ENCODE measurements around the gene PRR12. TPM values are rescaled to one million over a fixed set of nuclear protein-coding genes. Genes with fewer than 3 reads are reported as not detected.

The PRR12 gene
- total RNA-seq, 1 donor from 2014 or later = 8.9 TPM

DNA sequence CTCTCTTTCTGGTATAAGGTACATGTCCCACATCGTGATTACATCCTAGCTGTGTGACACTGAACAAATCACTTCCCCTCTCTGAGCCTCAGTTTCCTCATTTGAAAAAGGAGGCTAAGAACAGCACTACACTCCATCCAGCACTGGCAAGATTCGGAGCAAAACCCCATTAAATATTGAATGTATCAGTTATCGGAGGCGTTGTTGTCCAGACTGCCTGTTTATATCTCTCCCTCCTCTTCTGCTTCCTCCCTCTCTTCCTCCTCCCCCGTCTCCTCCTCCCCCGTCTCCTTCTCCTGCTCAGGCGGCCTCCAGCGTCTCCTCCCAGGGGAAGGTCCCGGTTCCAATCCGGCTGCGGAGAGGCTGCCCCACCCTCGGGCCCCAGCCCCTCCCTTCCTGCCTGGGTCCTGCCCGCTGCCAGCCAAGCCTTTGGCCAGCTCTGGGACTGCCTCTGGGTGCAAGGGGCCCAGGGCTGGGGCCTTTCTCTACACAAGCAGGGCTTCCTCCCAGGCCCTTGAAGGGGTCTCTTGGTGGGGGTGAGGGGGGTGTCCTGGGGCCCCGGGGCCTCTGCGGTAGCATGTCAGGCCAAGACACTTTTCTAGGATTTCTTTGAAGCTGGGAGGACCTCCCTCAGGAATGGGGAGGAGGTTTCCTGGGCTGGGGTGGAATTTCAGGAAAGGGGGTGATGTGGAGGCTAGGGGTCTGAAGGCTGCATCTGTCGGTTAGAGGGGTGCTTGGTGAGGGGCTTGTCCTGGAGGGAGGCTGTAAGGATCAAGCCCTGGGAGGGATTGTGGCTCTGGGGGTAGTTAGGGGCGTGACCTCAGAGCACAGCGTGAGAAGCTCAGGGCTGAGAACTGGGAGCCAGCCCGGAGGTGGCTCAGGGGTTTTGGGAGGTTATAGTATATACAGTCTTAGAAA, 47.1 kb downstream of the PRR12 start:
- Histone ChIP-seq H3K36me3 (ENCODE audit: control insufficient read depth, insufficient read depth, low read length) (no peaks in the 10 kb centered on the region), H3K27me3 (ENCODE audit: control insufficient read depth, insufficient read depth, low read length) (no peaks in the 10 kb centered on the region), H3K4me3 (ENCODE audit: low read depth, low read length) (peak overlapping the region; percentile 23)
- DNase-seq (ENCODE audit: low read depth) = no peak
- TF ChIP-seq, protein P1, sequence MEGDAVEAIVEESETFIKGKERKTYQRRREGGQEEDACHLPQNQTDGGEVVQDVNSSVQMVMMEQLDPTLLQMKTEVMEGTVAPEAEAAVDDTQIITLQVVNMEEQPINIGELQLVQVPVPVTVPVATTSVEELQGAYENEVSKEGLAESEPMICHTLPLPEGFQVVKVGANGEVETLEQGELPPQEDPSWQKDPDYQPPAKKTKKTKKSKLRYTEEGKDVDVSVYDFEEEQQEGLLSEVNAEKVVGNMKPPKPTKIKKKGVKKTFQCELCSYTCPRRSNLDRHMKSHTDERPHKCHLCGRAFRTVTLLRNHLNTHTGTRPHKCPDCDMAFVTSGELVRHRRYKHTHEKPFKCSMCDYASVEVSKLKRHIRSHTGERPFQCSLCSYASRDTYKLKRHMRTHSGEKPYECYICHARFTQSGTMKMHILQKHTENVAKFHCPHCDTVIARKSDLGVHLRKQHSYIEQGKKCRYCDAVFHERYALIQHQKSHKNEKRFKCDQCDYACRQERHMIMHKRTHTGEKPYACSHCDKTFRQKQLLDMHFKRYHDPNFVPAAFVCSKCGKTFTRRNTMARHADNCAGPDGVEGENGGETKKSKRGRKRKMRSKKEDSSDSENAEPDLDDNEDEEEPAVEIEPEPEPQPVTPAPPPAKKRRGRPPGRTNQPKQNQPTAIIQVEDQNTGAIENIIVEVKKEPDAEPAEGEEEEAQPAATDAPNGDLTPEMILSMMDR (IDR thresholded peaks at IDR 0.05; ENCODE audit: insufficient read depth, low read length, poor library complexity, severe bottlenecking) = no peak

GRCh38 chr19:49639401-49640112, 48.6 kb downstream of the PRR12 start:
- H3K36me3 ChIP-seq (ENCODE audit: control insufficient read depth, insufficient read depth, low read length) = no peaks in the 10 kb centered on the region
- H3K27me3 ChIP-seq (ENCODE audit: control insufficient read depth, insufficient read depth, low read length) = no peaks in the 10 kb centered on the region
- TF ChIP-seq, protein P1 (IDR thresholded peaks at IDR 0.05; ENCODE audit: insufficient read depth, low read length, poor library complexity, severe bottlenecking) = no peak
- H3K4me3 ChIP-seq (ENCODE audit: low read depth, low read length) = peak overlapping the region; percentile 68
- DNase-seq (ENCODE audit: low read depth) = no peak

DNA sequence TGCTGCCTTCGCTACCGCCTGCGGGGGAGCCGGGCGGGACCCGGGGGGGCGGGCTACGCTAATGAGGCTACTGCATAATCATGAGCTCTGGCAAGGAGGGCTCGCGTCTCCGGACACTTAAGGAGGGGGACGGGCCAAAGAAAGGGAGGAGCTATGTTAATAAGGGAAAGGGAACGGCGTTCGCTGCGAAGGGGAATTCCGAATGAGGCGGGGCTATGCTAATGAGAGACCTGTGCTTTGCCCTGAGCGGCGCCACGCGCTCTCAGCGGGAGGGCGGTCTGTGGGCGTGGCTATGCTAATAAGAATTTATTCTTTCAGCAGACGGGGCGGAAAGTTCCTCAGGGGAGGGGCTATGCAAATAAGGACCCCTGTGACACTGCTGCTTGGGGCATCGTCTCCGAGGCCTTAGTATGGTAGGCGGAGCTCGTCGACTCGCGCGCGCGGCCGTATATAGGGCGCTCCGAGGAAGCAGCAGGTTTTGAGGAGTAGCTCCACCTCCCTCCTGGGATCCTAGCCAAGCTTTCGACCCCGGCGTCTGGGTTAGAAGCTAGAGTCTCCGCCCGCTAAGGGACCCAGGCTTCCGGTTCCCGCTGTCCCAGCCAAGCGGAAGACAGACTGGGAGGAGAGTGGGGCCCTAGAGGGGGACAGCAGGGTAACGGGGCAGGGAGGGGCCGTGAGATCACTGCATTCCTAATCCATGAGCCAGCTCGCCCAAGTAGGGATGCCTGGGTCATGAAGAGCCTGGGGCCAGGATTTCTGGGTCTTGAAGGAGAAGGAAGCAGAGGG, 49.3 kb downstream of the PRR12 start, which contains the start of gene RRAS:
Gene RRAS (minus strand): TSS at position 31 of the 786 bp plus-strand sequence. CDS start 45 bp downstream, outside the sequence.
- DNase-seq (ENCODE audit: low read depth) = peak; percentile 99
- TF ChIP-seq, protein P1 (IDR thresholded peaks at IDR 0.05; ENCODE audit: insufficient read depth, low read length, poor library complexity, severe bottlenecking) = no peak

GRCh38 chr19:49641688-49642491, 50.9 kb downstream of the PRR12 start, which contains the start of gene SCAF1:
Gene SCAF1 (plus strand): TSS chr19:49642209. CDS start chr19:49645027, 2,818 bp downstream.
- H3K36me3 ChIP-seq (ENCODE audit: control insufficient read depth, insufficient read depth, low read length) = peaks cover 1% of the 10 kb centered on the region
- peak within 1 kb of the TSS; percentile 88 for H3K4me3 ChIP-seq (ENCODE audit: low read depth, low read length)
- H3K27me3 ChIP-seq (ENCODE audit: control insufficient read depth, insufficient read depth, low read length) = no peaks in the 10 kb centered on the region
- DNase-seq (ENCODE audit: low read depth) = peak; percentile 97
- TF ChIP-seq, protein P1 (IDR thresholded peaks at IDR 0.05; ENCODE audit: insufficient read depth, low read length, poor library complexity, severe bottlenecking) = no peak

More for the DNA sequence above, 49.3 kb downstream of the PRR12 start, which contains the start of gene RRAS:
- H3K4me3 ChIP-seq (ENCODE audit: low read depth, low read length) = peak within 1 kb of the TSS; percentile 68
- H3K36me3 ChIP-seq (ENCODE audit: control insufficient read depth, insufficient read depth, low read length) = peaks cover 1% of the 10 kb centered on the region
- no peaks in the 10 kb centered on the region for H3K27me3 ChIP-seq (ENCODE audit: control insufficient read depth, insufficient read depth, low read length)

Data from kidney epithelial cell (primary cell).